Tibial artery (tissue), 4 donors: ENCODE results near the gene TRIM71.

Source experiments
- DNase-seq, 2 donors: peaks; one replicate each; pipeline ENCODE4 v3.0.0-alpha.2; 2019
- H3K27ac ChIP-seq, 2 donors: fragments of 200-600 bp; sonication (generic) in 1 of 2; 1 replicate in 1 of 2; 2 replicates in 1 of 2; pipeline ENCODE4 v1.5.1; 2018 to 2019; ENCODE audit warnings: mild to moderate bottlenecking in 1 of 2
- H3K27me3 ChIP-seq, 2 donors: fragments of 200-600 bp; sonication (generic) in 1 of 2; one replicate each; pipeline versions ENCODE4 v1.5.1 to v1.6.0; 2016 to 2019
- H3K36me3 ChIP-seq, 3 donors: fragments of 200-600 bp; sonication (generic) in 2 of 3; one replicate each; pipeline ENCODE4 v1.5.1; 2016 to 2019; ENCODE audit warnings: mild to moderate bottlenecking in 2 of 3
- H3K4me1 ChIP-seq, 4 donors: fragments of 200-600 bp; sonication (generic) in 2 of 4; 1 replicate in 3 of 4; 2 replicates in 1 of 4; pipeline ENCODE4 v1.5.1; 2016 to 2019
- H3K4me3 ChIP-seq, 2 donors: fragments of 200-600 bp; sonication (generic) in 1 of 2; 1 replicate in 1 of 2; 2 replicates in 1 of 2; pipeline ENCODE4 v1.5.1; 2018 to 2019; ENCODE audit warnings: mild to moderate bottlenecking in 2 of 2
- H3K9me3 ChIP-seq, 3 donors: fragments of 200-600 bp; sonication (generic) in 1 of 3; one replicate each; pipeline ENCODE4 v1.5.1; 2016 to 2019
- intact Hi-C: fragments of 100-400 bp; cut with DNase I; formaldehyde crosslinking; loops from one replicate; pipeline ENCODE4 v1.15.0; 2023; ENCODE audit warnings: low total_unique reads
- TF ChIP-seq, protein P1 (sequence below), 2 experiments: fragments of 200-600 bp in 1 of 2; fragments of 450-650 bp in 1 of 2; IDR thresholded peaks; one replicate each; pipeline ENCODE4 v1.5.1; 2017 to 2019; ENCODE audit warnings: antibody characterized with exemption in 2 of 2, mild to moderate bottlenecking in 1 of 2, moderate library complexity in 1 of 2

TRIM71 gene

GRCh38 chr3:32847528-32847927, 29.7 kb downstream of the TRIM71 start:
- Histone ChIP-seq H3K9me3 (no peaks in the 10 kb centered on the region), H3K27me3 (peaks cover 0 to 8% of the 10 kb centered on the region in 2 donors), H3K27ac (no peak overlapping the region), H3K4me1 (no peaks in the 10 kb centered on the region), H3K4me3 (no peak overlapping the region), H3K36me3 (no peaks in the 10 kb centered on the region)
- no peak for DNase-seq
- TF ChIP-seq, protein P1, sequence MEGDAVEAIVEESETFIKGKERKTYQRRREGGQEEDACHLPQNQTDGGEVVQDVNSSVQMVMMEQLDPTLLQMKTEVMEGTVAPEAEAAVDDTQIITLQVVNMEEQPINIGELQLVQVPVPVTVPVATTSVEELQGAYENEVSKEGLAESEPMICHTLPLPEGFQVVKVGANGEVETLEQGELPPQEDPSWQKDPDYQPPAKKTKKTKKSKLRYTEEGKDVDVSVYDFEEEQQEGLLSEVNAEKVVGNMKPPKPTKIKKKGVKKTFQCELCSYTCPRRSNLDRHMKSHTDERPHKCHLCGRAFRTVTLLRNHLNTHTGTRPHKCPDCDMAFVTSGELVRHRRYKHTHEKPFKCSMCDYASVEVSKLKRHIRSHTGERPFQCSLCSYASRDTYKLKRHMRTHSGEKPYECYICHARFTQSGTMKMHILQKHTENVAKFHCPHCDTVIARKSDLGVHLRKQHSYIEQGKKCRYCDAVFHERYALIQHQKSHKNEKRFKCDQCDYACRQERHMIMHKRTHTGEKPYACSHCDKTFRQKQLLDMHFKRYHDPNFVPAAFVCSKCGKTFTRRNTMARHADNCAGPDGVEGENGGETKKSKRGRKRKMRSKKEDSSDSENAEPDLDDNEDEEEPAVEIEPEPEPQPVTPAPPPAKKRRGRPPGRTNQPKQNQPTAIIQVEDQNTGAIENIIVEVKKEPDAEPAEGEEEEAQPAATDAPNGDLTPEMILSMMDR (IDR thresholded peaks at IDR 0.05) = no peak
- intact Hi-C loops = no loop called here

DNA sequence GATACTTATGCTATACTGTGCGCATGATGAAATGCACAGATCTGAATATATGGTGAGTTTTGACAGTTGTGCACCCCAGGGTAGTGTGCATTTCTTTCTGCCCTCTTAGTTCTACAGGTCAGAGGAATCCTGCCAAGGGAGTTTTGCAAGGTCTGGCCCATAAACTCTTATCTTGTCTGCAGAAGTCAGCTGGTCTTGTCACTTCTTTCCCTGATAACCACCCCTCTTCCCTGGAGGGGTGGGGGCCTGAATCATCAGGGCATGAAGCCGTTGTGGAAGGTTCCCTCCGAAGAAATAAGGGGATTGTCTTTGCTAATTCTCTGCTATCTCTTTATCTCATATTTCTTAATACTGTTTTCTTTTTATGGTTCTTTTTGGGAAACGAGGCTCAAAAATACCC, 30.4 kb downstream of the TRIM71 start:
- Histone ChIP-seq H3K4me1 (no peaks in the 10 kb centered on the region), H3K27me3 (peaks cover 0 to 8% of the 10 kb centered on the region in 2 donors), H3K9me3 (no peaks in the 10 kb centered on the region), H3K4me3 (no peak overlapping the region), H3K36me3 (no peaks in the 10 kb centered on the region), H3K27ac (no peak overlapping the region)
- TF ChIP-seq, protein P1 (IDR thresholded peaks at IDR 0.05) = no peak
- intact Hi-C loops = no loop called here
- DNase-seq = no peak

- no peak overlapping the region for H3K27ac ChIP-seq
- DNase-seq = no peak
- H3K4me1 ChIP-seq = no peaks in the 10 kb centered on the region
- TF ChIP-seq, protein P1 (IDR thresholded peaks at IDR 0.05) = no peak
- no peak overlapping the region for H3K4me3 ChIP-seq
- intact Hi-C loops = no loop called here
- H3K9me3 ChIP-seq = no peaks in the 10 kb centered on the region
- H3K27me3 ChIP-seq = peaks cover 0 to 11% of the 10 kb centered on the region in 2 donors
- H3K36me3 ChIP-seq = no peaks in the 10 kb centered on the region
Measured at GRCh38 chr3:32849046-32849445, 31.2 kb downstream of the TRIM71 start.

DNA sequence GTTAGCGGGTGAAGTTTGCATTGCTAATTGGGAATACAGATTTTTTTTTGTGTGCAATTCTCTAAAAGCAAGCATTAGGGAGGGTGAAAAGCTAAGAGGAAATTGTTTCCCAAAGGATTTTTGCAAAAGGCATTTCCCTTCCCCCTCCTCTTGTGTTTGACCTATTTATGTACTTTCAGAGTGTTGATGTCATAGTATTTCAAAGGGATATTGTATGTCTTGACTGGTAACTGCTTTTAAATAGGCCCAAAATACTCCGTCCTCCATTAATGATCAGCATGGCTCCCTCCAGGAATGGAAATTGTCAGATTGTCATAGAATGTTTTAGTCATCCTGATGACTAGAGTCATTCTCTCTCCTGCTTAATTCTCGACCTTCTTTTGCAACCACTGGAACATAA, 32.4 kb downstream of the TRIM71 start:
- H3K36me3 ChIP-seq = no peaks in the 10 kb centered on the region
- no peaks in the 10 kb centered on the region for H3K4me1 ChIP-seq
- no peak for DNase-seq
- intact Hi-C loops = no loop called here
- no peaks in the 10 kb centered on the region for H3K9me3 ChIP-seq
- H3K27me3 ChIP-seq = peaks cover 0 to 11% of the 10 kb centered on the region in 2 donors
- TF ChIP-seq, protein P1 (IDR thresholded peaks at IDR 0.05) = no peak
- H3K27ac ChIP-seq = no peak overlapping the region
- H3K4me3 ChIP-seq = no peak overlapping the region

DNA sequence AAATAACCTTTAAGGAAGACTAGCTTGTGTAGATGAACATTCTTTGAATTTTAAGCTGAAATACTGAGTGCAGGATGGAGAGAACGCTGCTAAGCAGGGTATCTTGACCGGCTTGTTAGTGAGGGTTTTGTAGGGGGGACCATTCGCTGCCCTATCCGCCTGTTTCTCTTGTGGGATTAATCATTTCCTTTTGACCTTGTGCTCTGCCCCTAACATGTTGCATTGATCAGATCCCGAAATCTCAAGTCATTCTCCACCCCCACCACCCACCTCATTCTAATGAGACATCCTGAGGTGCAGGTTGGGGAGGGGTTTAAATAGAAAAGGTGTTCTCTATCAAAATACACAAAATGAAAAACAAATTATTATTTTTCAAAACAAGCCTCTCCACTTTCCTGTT, 32.8 kb downstream of the TRIM71 start:
- Histone ChIP-seq H3K36me3 (no peaks in the 10 kb centered on the region), H3K4me1 (no peaks in the 10 kb centered on the region), H3K27ac (no peak overlapping the region), H3K4me3 (no peak overlapping the region), H3K9me3 (no peaks in the 10 kb centered on the region), H3K27me3 (peaks cover 0 to 11% of the 10 kb centered on the region in 2 donors)
- TF ChIP-seq, protein P1 (IDR thresholded peaks at IDR 0.05) = no peak
- intact Hi-C loops = no loop called here
- no peak for DNase-seq

DNA sequence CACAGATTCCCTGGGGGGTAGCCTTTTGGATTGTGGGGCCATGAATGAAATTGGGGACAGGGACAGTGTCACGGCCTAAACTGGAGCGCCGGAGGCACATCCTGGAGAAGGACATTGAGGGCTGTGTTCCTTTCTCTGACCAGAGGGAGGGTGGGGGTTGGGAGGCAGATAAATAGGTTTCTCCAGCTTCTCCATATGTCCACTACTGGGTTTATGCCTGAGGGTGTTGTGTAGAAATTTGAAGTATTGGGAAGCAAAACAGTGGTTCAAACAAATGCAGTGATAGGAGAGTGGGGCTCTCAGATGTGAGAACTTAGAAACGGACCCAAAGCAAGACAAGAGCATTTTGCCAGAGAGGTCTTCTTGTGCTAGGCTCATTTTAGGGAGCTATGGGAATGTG, 34.3 kb downstream of the TRIM71 start:
- Histone ChIP-seq H3K27ac (no peak overlapping the region), H3K4me3 (no peak overlapping the region), H3K9me3 (no peaks in the 10 kb centered on the region), H3K27me3 (peaks cover 0 to 11% of the 10 kb centered on the region in 2 donors), H3K36me3 (no peaks in the 10 kb centered on the region), H3K4me1 (no peaks in the 10 kb centered on the region)
- TF ChIP-seq, protein P1 (IDR thresholded peaks at IDR 0.05) = no peak
- DNase-seq = no peak
- intact Hi-C loops = no loop called here
